Fibroblast of mammary gland (primary cell): ENCODE measurements around the gene ZNF664.

Source experiments
- DNase-seq: peaks from one replicate; pipeline ENCODE4 v3.0.0-alpha.2; 2010; ENCODE audit warnings: low read depth
- H3K4me3 ChIP-seq: 2 replicates; pipeline ENCODE4 v1.5.1; 2011; ENCODE audit warnings: low read depth, mild to moderate bottlenecking, low read length, moderate library complexity; ENCODE audit not compliant: control insufficient read depth
- CTCF ChIP-seq: conservative IDR thresholded peaks from 2 replicates; pipeline ENCODE4 v1.5.1; 2011; ENCODE audit warnings: low read depth, low read length, inconsistent platforms; ENCODE audit not compliant: control insufficient read depth, insufficient read depth

Gene ZNF664

DNA sequence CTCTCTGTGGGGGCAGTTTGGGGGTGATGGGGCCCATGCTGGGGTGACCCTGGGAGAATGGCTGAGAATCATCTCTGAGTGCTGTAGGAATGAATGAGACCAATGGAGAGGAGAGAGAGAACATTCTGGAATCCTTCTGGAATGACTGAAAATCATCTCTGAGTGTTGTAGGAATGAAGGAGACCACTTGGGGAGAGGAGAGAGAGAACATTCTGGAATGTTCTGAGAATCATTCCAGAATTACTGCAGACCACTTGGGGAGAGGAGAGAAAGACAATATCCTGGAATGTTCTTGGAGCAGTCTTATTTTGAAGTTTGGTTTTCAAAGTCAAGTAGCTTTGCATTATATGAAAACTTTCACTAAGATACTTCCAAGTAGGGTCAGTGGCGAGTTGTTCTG lies 64.3 kb downstream of the ZNF664 start:
- H3K4me3 ChIP-seq, result no peak overlapping the region
- DNase-seq, result no peak
- no peak for TF ChIP-seq CTCF

DNA sequence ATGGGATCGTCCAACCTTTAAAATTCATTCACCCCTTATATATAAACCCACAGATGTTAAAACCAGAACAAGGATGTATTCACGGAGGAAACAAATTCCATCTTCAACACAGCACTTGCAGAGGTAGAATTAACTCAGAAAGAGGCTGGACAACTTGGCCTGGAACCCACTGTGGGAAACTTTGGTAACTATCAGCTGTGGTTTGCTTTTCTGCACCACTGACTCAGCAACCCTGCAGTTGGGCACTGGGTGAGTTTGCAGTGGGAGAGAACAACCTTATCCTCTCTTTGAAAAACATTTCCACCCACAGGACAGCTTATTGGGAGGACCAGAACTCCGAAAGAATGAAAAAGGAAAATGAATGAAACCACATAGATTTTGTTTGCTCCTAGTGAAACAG lies 66.3 kb downstream of the ZNF664 start:
- TF ChIP-seq CTCF, result no peak
- peak; percentile 47 for DNase-seq
- no peak overlapping the region for H3K4me3 ChIP-seq

DNA sequence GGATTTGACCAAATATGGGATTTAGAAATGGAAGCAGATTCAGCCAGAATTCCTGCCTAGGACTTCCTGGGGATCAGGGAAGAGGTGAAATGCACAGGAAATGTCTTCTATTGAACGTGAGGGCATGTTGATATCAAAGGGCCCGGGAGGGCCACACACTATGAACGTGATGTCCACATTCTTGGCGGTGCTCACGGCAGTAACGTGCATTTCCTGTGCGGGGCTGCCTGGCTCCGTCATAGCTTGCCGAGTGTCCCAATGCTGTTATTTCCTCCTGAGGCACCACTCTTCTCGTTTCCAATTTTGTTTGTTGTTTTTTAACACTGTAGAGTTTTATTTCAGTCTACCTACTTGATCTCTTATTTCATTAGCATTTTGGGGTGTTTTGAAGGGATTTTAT lies 67.3 kb downstream of the ZNF664 start:
- TF ChIP-seq CTCF, result no peak
- DNase-seq, result no peak
- H3K4me3 ChIP-seq, result no peak overlapping the region

DNA sequence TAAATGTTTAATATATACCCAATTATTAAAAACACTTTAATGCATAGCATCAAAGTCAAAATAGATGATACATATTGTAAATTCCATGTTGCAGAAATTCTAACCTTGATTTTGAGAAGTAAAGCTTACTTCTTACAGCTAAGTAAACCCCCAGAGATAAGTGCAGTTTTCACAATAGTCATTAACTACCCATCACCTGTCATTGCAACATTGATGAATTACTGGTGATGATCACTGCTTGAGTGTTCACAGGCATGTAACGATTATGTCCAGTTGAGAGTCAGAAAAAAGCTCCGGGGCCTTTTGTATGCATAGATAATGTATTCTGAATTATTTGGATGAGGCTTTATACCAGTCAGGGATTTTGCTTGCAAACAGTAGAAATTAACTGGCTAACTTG lies 67.7 kb downstream of the ZNF664 start:
- TF ChIP-seq CTCF, result no peak
- no peak for DNase-seq
- H3K4me3 ChIP-seq, result no peak overlapping the region

DNA sequence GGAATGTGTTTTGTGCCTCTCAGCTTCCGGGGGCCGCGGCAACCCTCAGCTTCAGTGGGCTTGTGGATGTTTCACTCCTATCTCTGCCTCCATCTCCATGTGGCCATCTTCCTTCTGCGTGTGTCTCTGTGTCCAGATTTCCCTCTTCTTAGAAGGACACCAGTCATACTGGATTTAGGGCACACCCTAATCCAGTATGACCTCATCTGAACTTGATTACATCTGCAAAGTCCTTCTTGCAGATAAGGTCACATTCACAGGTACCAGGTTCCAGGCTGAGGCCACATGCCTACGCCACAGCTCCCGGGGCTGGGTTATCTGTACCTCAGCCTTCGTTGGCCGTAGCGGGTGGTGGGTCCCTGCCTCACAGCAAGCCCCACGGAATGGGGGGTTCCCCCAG lies 68.9 kb downstream of the ZNF664 start:
- H3K4me3 ChIP-seq, result no peak overlapping the region
- no peak for TF ChIP-seq CTCF
- no peak for DNase-seq

DNA sequence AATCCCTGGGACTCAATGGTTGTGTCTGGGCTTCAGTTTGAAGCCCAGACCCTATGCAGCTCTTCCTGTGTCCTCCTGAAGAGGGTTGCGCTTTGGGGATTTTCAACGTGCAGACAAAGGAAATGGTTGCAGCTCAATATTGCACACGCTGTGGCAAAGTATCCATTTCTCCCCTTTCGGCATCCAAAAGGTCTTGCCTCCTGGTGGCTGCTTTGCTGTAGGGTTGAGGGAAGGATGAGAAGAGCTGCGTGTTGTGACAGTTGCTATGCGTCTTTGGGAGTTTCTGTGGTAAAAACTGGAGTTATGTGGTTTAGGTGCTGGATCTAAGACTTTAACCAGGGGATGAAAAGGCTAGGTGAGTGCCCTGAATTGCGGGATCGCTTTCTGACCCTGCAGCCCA lies 71.0 kb downstream of the ZNF664 start:
- no peak for DNase-seq
- H3K4me3 ChIP-seq, result no peak overlapping the region
- TF ChIP-seq CTCF, result no peak

DNA sequence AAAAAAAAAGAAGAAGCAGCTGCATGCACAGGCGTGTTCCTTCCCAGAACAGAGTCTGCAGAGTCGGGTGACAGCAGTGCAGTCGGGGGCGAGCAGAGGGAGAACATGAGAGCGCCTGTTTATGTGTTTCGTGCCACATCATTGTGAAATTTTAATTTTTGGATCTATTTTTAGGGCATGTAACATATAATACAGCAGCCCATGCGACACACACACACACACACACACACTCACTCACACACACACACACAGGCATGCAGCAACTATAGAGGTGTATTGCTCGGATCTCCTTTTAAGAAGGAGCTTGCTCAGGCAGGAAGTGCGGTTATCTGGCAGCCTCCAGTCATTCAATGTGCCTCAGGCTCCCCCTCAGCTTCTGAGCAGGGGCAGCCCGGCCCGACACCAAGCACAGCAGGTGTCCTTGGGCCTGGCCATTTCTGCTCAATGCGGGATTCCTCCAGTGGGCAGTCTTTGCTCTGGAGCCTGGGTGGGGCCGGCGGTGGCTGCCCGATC lies 71.8 kb downstream of the ZNF664 start:
- no peak for DNase-seq
- TF ChIP-seq CTCF, result no peak
- no peak overlapping the region for H3K4me3 ChIP-seq
